Measurements from ENCODE around the gene NT5M.
"Not testable (repeated sequence)": the region's sequence is repeated elsewhere in the genome, so short reads cannot be mapped to it uniquely, and the experiment has no call there.

Gene NT5M

DNA sequence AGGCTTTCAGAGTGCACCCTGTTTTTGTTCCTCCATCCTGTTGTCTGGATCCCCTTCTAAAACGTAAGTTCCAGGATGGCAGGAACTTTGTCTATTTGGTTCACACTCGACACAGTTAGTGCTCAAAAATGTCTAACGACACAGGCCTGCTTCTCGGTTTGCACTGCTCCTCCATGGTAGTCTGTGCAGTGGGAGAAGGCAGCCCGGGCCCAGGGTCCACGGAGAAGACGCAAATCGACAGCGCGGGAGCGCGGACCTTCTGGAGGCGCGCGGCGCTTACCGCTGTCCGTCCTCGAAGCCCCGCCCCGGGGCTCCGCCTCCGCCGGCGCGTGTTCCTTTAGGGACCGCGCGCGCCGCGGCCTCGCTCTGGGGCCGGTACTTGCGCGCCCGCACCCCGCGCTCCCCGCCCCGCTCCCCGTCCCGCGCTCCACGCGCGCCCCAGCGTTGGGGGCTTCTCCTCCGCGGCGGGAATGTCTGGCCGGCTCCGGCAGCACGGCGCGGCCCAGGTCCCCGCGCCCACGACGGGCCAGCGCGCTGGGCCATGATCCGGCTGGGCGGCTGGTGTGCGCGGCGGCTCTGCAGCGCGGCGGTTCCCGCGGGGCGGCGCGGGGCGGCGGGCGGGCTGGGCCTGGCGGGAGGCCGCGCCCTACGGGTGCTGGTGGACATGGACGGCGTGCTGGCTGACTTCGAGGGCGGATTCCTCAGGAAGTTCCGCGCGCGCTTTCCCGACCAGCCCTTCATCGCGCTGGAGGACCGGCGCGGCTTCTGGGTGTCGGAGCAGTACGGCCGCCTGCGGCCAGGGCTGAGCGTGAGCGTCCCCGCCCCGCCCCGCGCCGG lies at the start of gene NT5M:
NT5M (plus strand) TSS at position 364 of the 837 bp plus-strand sequence; CDS start at position 542, 178 bp downstream.
- peaks cover 27% of the 10 kb centered on the region for H3K4me1 Mint-ChIP-seq (ENCODE audit: low read depth)
- peak within 1 kb of the TSS; percentile 85 for H3K4me3 Mint-ChIP-seq
- peak within 1 kb of the TSS; percentile 97 for H3K27ac Mint-ChIP-seq

GRCh38 chr17:17253406-17253805 lies 49.8 kb upstream of the NT5M start:
- Mint-ChIP-seq H3K9me3 (no peaks in the 10 kb centered on the region), H3K4me3 (no peak overlapping the region), H3K27ac (peak overlapping the region; percentile 14), H3K36me3 (ENCODE audit: low read depth) (peaks cover 36% of the 10 kb centered on the region), H3K4me1 (ENCODE audit: low read depth) (peaks cover 5% of the 10 kb centered on the region), H3K27me3 (ENCODE audit: low read depth) (no peaks in the 10 kb centered on the region)

More for the DNA sequence above, at the start of gene NT5M:
- Mint-ChIP-seq H3K27me3 (ENCODE audit: low read depth) (no peaks in the 10 kb centered on the region), H3K9me3 (no peaks in the 10 kb centered on the region), H3K36me3 (ENCODE audit: low read depth) (no peaks in the 10 kb centered on the region)

DNA sequence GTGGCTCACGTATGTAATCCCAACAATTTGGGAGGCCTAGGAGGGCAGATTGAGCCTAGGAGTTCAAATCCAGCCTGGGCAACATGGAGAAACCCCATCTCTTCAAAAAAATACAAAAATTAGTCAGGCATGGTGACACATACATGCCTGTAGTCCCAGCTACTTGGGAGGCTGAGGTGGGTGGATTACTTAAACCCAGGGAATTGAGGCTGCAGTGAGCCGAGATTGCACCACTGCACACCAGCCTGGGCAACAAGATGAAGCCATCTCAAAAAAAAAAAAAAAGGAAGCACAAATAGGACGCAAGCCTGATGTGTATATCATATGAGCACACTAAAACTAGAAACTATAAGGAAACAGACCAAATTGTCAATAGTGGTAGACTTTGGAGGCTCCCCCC lies 49.1 kb upstream of the NT5M start:
- H3K36me3 Mint-ChIP-seq (ENCODE audit: low read depth), result peaks cover 38% of the 10 kb centered on the region
- no peak overlapping the region for H3K27ac Mint-ChIP-seq
- H3K4me3 Mint-ChIP-seq, result no peak overlapping the region
- no peaks in the 10 kb centered on the region for H3K27me3 Mint-ChIP-seq (ENCODE audit: low read depth)
- no peaks in the 10 kb centered on the region for H3K9me3 Mint-ChIP-seq
- peaks cover 5% of the 10 kb centered on the region for H3K4me1 Mint-ChIP-seq (ENCODE audit: low read depth)

DNA sequence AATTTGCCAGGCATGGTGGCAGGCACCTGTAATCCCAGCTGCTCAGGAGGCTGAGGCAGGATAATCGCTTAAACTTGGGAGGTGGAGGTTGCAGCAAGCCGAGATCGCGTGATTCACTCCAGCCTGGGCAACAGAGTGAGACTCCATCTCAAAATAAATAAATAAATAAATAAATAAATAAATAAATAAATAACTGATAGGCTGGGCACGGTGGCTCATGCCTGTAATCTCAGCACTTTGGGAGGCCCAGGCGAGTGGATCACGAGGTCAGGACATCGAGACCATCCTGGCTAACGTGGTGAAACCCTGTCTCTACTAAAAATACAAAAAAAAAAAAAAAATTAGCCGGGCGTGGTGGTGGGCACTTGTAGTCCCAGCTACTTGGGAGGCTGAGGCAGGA lies 47.5 kb upstream of the NT5M start:
- not testable (repeated sequence) for H3K4me3 Mint-ChIP-seq; H3K9me3 Mint-ChIP-seq; H3K27ac Mint-ChIP-seq; H3K4me1 Mint-ChIP-seq (ENCODE audit: low read depth); H3K27me3 Mint-ChIP-seq (ENCODE audit: low read depth)
- H3K36me3 Mint-ChIP-seq (ENCODE audit: low read depth), result peaks cover 43% of the 10 kb centered on the region

DNA sequence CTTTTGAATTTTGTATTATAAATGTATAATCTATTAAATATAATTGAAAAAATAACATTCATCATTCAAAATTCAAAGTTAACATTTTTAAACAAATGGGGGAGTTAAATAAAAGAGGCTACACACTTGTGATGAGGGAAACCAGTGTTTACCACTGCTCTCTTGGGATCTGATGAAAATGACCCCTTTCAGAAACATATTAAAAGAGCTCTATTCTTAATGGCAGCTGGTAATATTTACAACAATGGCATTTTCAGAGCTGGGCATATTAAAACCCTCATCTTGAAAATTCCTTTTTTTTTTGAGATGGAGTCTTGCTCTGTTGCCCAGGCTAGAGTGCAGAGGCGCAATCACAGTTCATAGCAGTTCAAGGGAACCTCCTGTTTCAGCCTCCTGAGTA lies 46.9 kb upstream of the NT5M start:
- H3K4me3 Mint-ChIP-seq, result no peak overlapping the region
- H3K36me3 Mint-ChIP-seq (ENCODE audit: low read depth), result peaks cover 46% of the 10 kb centered on the region
- peaks cover 5% of the 10 kb centered on the region for H3K4me1 Mint-ChIP-seq (ENCODE audit: low read depth)
- H3K27me3 Mint-ChIP-seq (ENCODE audit: low read depth), result no peaks in the 10 kb centered on the region
- no peak overlapping the region for H3K27ac Mint-ChIP-seq
- H3K9me3 Mint-ChIP-seq, result no peaks in the 10 kb centered on the region

DNA sequence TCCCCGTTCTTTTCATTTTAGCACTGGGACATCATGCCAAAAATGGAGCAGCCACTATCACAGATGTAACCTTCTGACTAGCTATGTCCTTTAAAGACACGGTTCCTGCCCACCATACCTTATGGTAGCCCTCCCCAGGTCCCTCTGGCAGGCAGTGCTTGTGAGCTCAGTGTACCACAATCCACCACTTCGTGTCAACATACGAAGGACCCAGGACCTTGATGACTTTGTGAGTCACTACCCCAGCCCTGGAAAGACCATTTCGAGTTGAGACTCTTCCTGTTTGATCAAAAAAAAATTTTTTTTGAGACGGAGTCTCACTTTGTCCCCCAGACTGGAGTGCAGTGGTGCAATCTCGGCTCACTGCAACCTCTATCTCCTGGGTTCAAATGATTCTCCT lies 45.2 kb upstream of the NT5M start:
- Mint-ChIP-seq H3K27me3 (ENCODE audit: low read depth) (no peaks in the 10 kb centered on the region), H3K27ac (no peak overlapping the region), H3K9me3 (no peaks in the 10 kb centered on the region), H3K4me3 (no peak overlapping the region), H3K4me1 (ENCODE audit: low read depth) (peaks cover 2% of the 10 kb centered on the region), H3K36me3 (ENCODE audit: low read depth) (peaks cover 46% of the 10 kb centered on the region)

DNA sequence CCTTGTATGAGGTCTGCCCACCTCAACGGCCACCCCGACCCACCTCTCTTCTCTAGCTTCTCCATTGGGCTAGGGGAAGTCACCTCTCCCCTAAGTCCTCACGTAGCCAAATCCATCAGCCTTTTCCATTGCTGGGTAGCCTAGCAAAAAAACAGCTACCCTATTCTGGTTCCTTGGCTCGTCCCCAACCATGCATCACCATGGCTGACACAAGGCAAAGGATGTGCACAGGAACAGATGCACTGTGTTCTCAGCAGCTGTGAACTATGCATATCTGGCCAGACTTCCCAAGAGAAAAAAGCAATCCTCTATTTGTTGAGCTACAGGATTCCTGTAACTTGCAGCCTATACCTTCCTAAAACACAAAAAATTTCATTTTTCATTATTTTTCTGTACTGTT lies 44.2 kb upstream of the NT5M start:
- no peaks in the 10 kb centered on the region for H3K4me1 Mint-ChIP-seq (ENCODE audit: low read depth)
- no peaks in the 10 kb centered on the region for H3K27me3 Mint-ChIP-seq (ENCODE audit: low read depth)
- peak overlapping the region; percentile 4 for H3K27ac Mint-ChIP-seq
- H3K4me3 Mint-ChIP-seq, result no peak overlapping the region
- no peaks in the 10 kb centered on the region for H3K9me3 Mint-ChIP-seq
- peaks cover 45% of the 10 kb centered on the region for H3K36me3 Mint-ChIP-seq (ENCODE audit: low read depth)

DNA sequence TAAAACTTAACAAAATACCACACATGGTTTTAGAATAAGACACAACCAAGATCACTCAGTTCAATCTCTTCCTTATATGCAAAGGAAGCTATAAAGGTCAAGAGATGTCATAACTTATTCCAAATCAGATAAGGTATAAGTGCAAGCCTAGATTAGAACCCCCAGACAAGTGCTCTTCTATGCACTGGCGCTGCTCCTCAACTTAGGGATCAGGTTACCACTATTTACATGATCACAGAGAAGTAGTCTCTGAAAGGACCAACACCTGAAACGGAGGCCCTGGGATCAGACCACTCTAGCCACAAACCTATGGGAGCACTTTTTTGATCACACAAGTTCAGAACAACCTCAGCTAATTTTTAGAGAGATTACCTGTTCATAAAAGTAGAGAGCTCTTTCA lies 38.7 kb upstream of the NT5M start:
- H3K9me3 Mint-ChIP-seq, result no peaks in the 10 kb centered on the region
- no peaks in the 10 kb centered on the region for H3K27me3 Mint-ChIP-seq (ENCODE audit: low read depth)
- no peak overlapping the region for H3K27ac Mint-ChIP-seq
- no peak overlapping the region for H3K4me3 Mint-ChIP-seq
- H3K4me1 Mint-ChIP-seq (ENCODE audit: low read depth), result no peaks in the 10 kb centered on the region
- peaks cover 32% of the 10 kb centered on the region for H3K36me3 Mint-ChIP-seq (ENCODE audit: low read depth)

GRCh38 chr17:17269926-17270773 lies 33.0 kb upstream of the NT5M start:
- peaks cover 15% of the 10 kb centered on the region for H3K36me3 Mint-ChIP-seq (ENCODE audit: low read depth)
- peaks cover 2% of the 10 kb centered on the region for H3K4me1 Mint-ChIP-seq (ENCODE audit: low read depth)
- H3K27ac Mint-ChIP-seq, result no peak overlapping the region
- no peaks in the 10 kb centered on the region for H3K9me3 Mint-ChIP-seq
- H3K27me3 Mint-ChIP-seq (ENCODE audit: low read depth), result no peaks in the 10 kb centered on the region
- no peak overlapping the region for H3K4me3 Mint-ChIP-seq

GRCh38 chr17:17275971-17276370 lies 27.2 kb upstream of the NT5M start:
- Mint-ChIP-seq H3K9me3 (no peaks in the 10 kb centered on the region), H3K4me3 (no peak overlapping the region), H3K36me3 (ENCODE audit: low read depth) (peaks cover 19% of the 10 kb centered on the region), H3K4me1 (ENCODE audit: low read depth) (peaks cover 20% of the 10 kb centered on the region), H3K27ac (no peak overlapping the region), H3K27me3 (ENCODE audit: low read depth) (no peaks in the 10 kb centered on the region)

GRCh38 chr17:17277431-17277830 lies 25.7 kb upstream of the NT5M start:
- H3K27me3 Mint-ChIP-seq (ENCODE audit: low read depth); H3K9me3 Mint-ChIP-seq; H3K27ac Mint-ChIP-seq; H3K4me3 Mint-ChIP-seq: not testable (repeated sequence)
- Mint-ChIP-seq H3K4me1 (ENCODE audit: low read depth) (peaks cover 31% of the 10 kb centered on the region), H3K36me3 (ENCODE audit: low read depth) (peaks cover 19% of the 10 kb centered on the region)

GRCh38 chr17:17279316-17279715 lies 23.9 kb upstream of the NT5M start:
- Mint-ChIP-seq H3K36me3 (ENCODE audit: low read depth) (peaks cover 19% of the 10 kb centered on the region), H3K4me1 (ENCODE audit: low read depth) (peaks cover 31% of the 10 kb centered on the region), H3K27me3 (ENCODE audit: low read depth) (no peaks in the 10 kb centered on the region), H3K27ac (peak overlapping the region; percentile 86), H3K4me3 (peak overlapping the region; percentile 95), H3K9me3 (no peaks in the 10 kb centered on the region)

DNA sequence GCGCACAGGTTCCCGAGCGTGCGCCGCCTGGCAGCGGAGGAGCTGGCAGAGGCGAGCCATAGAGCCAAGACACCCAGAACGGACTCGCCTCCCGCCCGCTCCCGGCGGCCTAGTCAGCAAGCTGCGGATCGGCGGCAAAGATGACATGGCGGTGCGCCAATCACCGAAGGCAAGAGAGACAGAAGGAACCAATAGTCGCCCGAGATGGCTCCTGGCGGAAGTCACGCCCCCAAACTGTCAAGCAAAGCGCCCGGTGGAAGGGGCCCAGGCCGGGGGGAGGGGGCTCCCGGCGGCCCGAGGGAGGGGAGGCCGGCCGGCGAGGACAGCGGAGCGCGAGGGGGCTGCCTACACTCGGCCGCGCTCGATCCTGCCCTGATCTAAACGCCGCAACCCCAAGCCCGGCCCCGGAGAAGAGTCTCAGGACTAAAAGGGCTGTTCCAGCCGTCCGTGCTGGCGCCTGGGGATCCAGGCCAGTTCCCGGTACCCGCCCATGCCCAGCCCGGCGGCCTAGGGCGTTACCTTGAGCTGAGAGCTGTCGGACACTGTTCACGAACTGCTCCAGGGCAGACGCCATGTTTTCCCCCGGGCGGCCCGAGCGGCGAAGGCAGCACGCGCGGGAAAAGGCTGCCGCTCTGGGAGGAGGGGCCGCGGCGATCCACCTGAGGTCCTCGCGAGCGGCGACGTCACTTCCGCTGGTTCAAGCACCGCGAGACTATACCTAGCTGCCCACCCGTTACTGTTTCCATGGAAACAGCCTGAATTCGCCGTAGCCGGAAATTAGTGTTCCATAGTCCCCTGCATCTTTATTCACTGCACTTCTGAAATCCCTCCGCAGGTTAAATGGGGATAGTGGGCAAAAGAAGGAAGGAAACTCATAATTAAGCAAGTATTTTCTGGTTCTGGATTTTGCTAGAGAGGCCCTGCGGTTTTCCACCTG lies 22.3 kb upstream of the NT5M start, which contains the start of gene COPS3:
COPS3 (minus strand) TSS at position 634 of the 937 bp plus-strand sequence; CDS start at position 574, 60 bp downstream.
- peak within 1 kb of the TSS; percentile 95 for H3K4me3 Mint-ChIP-seq
- peak within 1 kb of the TSS; percentile 86 for H3K27ac Mint-ChIP-seq
- peaks cover 15% of the 10 kb centered on the region for H3K36me3 Mint-ChIP-seq (ENCODE audit: low read depth)
- H3K9me3 Mint-ChIP-seq, result no peaks in the 10 kb centered on the region
- H3K4me1 Mint-ChIP-seq (ENCODE audit: low read depth), result peaks cover 29% of the 10 kb centered on the region
- no peaks in the 10 kb centered on the region for H3K27me3 Mint-ChIP-seq (ENCODE audit: low read depth)

DNA sequence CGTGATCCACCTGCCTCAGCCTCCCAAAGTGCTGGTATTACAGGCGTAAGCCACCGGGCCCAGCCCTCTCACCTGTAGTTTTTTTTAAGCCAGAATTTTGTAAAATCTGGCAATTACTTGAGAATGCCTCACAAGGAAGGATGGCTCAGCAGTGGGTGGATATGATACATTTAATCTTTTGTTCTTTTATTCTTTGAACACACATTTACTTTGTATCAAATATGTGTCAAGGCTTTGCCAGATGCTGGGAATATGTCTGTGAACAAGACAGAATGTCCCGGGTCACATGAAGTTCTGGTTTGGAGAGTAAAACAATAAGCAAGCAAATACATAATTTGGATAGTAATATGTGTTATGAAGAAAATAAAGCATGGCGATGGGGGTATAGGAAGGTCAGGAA lies 17.2 kb upstream of the NT5M start:
- Mint-ChIP-seq H3K27ac (no peak overlapping the region), H3K9me3 (no peaks in the 10 kb centered on the region), H3K4me3 (no peak overlapping the region)

More for the DNA sequence above, 17.2 kb upstream of the NT5M start:
- H3K4me1 Mint-ChIP-seq (ENCODE audit: low read depth), result peaks cover 11% of the 10 kb centered on the region
- no peaks in the 10 kb centered on the region for H3K27me3 Mint-ChIP-seq (ENCODE audit: low read depth)
- no peaks in the 10 kb centered on the region for H3K36me3 Mint-ChIP-seq (ENCODE audit: low read depth)
